ENCODE results near the gene TBXAS1. TPM values are rescaled to one million over a fixed set of nuclear protein-coding genes. Genes with fewer than 3 reads are reported as not detected.

Gene TBXAS1
- total RNA-seq, 1 donor = not detected

DNA sequence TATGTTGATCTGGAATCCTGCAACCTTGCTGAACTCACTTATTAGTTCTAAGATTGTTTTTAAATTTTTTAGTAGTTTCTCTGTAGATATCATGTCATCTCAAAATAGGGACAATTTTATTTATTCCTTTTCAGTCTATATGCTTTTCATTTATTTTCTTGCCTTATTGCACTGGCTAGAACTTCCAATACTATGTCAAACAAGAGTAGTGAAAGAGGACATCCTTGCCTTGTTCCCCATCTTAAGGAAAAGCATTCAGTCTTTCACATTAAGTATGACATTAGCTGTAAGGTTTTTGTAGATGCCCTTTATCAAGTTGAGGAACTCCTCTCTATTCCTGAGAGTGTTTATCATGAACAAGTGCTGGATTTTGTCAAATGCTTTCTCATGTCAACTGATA is 77.8 kb downstream of the TBXAS1 start:
- H3K4me3 ChIP-seq (ENCODE audit: low read depth, low read length) = no peak overlapping the region
- no peak for DNase-seq (ENCODE audit: low read depth)
- TF ChIP-seq, protein P1, sequence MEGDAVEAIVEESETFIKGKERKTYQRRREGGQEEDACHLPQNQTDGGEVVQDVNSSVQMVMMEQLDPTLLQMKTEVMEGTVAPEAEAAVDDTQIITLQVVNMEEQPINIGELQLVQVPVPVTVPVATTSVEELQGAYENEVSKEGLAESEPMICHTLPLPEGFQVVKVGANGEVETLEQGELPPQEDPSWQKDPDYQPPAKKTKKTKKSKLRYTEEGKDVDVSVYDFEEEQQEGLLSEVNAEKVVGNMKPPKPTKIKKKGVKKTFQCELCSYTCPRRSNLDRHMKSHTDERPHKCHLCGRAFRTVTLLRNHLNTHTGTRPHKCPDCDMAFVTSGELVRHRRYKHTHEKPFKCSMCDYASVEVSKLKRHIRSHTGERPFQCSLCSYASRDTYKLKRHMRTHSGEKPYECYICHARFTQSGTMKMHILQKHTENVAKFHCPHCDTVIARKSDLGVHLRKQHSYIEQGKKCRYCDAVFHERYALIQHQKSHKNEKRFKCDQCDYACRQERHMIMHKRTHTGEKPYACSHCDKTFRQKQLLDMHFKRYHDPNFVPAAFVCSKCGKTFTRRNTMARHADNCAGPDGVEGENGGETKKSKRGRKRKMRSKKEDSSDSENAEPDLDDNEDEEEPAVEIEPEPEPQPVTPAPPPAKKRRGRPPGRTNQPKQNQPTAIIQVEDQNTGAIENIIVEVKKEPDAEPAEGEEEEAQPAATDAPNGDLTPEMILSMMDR (IDR thresholded peaks at IDR 0.05; ENCODE audit: insufficient read depth, low read depth, low read length) = no peak

DNA sequence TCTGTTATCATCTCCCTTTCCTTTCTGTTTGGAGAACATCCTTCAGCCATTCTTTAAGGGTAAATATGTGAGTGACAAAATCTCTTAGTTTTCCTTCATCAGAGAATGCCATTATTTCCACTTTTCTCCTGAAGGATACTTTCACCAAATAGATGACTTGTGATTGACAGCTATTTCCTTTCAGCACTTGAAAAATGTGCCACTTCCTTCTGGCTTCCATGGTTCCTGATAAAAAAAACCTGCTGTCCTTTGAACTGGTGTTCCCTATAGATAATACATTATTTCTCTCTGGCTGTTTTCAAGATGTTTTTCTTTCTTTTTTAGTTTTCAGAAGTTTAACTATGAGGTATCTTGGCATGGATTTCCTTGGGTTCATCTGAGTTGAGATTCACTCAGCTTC is 79.7 kb downstream of the TBXAS1 start:
- TF ChIP-seq, protein P1 (IDR thresholded peaks at IDR 0.05; ENCODE audit: insufficient read depth, low read depth, low read length) = no peak
- no peak overlapping the region for H3K4me3 ChIP-seq (ENCODE audit: low read depth, low read length)
- DNase-seq (ENCODE audit: low read depth) = no peak

DNA sequence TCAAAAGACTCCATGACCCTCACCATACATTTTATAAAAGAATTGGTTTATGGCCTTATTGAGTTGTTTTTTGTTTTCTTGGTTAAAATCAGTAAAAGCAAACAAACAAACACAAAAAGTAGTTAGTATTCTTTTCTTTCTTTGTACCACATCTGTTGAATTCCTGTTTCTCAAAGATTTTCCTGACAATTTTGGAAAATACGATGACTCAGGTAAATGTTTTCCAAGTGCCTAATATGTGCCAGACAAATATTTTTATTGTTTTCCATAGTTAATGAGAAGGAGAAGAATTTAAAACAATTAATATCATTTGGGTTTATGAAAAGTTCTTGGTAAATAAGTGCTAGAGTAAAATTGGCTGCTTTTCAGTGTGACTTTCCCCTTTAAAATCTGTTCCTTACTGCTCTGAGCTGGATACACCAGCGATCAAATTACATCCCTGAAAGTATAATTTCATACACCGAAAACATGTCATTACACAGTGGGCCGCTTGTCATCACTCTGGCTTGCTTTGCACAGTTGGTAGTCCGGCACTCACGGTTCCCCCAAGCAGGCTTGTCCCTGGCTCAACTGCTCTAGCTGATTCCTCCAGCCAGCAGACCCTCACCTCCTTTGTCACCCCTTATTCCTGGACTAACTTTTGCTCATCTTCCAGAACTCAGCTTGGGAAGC is 80.5 kb downstream of the TBXAS1 start:
- DNase-seq (ENCODE audit: low read depth) = peak; percentile 27
- TF ChIP-seq, protein P1 (IDR thresholded peaks at IDR 0.05; ENCODE audit: insufficient read depth, low read depth, low read length) = no peak
- H3K4me3 ChIP-seq (ENCODE audit: low read depth, low read length) = no peak overlapping the region

DNA sequence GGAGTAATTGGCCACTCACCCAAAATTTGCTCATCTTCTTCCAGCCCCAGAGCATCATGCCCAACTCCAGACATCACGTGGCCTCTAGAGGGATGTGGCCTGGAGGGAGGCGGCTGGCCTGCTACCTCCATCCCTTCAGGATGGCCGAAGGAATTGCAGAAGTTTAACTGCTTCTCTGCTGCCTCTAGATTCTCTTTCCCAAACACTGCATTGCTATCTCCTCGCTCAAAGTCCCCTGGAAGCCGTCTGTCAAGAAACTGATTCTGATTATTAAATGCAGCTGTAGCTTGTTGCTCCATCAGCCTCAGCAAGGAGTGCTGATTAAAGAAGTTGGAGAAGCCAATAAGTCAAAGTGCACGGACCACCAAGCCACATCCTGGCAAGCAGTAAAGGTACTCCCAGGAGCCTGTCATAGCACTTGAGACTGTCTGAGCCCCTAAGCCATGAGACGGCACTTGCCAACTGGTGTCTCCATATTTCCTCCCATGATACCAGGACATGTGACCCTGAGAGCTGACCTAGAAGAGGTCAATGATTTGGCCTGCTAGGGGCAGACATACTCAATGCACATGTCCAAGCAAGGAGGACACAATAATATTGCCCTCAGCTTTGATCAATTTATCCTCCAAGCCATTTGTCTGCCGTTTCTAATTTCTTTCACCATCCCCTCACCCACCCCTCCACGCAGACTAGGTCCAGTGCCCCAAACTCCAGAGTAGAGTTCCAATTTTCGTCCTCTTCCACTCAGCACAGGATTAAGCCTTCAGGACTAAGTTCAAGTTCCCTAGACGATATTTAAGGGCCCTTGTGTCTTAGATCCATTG is 84.2 kb downstream of the TBXAS1 start:
- no peak overlapping the region for H3K4me3 ChIP-seq (ENCODE audit: low read depth, low read length)
- TF ChIP-seq, protein P1 (IDR thresholded peaks at IDR 0.05; ENCODE audit: insufficient read depth, low read depth, low read length) = no peak
- DNase-seq (ENCODE audit: low read depth) = peak; percentile 20

DNA sequence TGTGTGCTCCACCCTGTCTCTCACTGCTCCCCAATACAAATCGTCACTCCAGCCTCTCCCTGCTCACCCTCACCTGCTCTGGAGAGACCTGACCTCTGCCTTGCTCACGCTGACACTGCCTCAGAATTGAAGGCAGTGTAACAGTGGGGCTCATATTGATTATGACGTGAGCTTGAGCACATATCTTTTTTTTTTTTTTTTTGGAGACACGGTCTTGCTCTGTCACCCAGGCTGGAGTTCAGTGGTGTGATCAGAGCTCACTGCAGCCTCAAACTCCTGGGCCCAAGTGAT is 84.7 kb downstream of the TBXAS1 start:
- H3K4me3 ChIP-seq (ENCODE audit: low read depth, low read length) = no peak overlapping the region
- no peak for DNase-seq (ENCODE audit: low read depth)
- TF ChIP-seq, protein P1 (IDR thresholded peaks at IDR 0.05; ENCODE audit: insufficient read depth, low read depth, low read length) = no peak

DNA sequence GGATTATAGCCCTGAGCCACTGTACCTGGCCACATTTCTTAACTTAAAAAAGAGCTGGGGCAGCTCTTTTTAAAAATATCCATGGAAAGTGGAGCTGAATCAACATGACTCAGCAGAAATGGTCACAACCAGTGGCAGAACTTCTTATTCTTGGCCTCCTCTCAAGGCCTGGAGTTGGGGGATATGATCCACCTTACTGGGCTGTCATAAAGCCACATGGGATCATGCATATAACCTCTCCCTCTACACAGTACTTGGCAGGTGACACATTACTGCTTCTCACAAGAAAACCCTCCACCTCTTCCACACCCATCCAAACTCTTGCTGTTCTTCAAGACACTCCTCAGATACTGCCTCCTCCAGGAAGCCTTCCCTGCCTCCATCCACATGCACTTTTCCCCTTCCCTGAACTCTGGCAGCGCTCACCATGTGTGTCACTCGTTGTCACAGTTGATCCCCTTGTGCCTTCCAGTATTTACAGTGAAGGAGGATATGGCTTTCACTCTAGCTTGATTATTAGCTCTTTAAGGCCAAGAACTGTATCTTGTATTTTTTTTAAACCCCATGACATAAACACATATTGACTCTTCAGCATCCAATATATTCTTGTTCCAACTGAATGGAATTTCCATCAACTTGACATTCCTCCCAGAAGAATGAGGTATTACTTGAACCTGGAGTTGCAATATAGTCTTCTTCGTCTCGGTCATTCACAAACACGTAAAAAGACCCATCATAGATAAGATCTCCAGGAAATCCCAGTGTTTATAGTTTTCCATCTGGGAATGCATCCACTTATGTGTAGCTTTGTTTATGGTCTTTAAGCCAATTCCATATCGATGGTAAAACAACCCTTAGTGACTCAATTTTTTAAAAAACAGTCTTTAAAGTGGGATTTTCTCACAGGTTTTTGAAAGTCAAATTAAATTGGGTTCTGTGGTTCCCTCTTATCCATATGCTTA is 85.5 kb downstream of the TBXAS1 start:
- peak; percentile 96 for DNase-seq (ENCODE audit: low read depth)
- TF ChIP-seq, protein P1 (IDR thresholded peaks at IDR 0.05; ENCODE audit: insufficient read depth, low read depth, low read length) = no peak
- H3K4me3 ChIP-seq (ENCODE audit: low read depth, low read length) = no peak overlapping the region

Measured in fibroblast of villous mesenchyme (primary cell).